Measurements from ENCODE around the gene RPL10. TPM values are rescaled to one million over a fixed set of nuclear protein-coding genes. Genes with fewer than 3 reads are reported as not detected.
A peak's percentile ranks its signal among the peaks of the same experiment; 100 is the strongest.

RPL10 gene
- polyA plus RNA-seq, 2 donors: 2,998 to 4,750 TPM

DNA sequence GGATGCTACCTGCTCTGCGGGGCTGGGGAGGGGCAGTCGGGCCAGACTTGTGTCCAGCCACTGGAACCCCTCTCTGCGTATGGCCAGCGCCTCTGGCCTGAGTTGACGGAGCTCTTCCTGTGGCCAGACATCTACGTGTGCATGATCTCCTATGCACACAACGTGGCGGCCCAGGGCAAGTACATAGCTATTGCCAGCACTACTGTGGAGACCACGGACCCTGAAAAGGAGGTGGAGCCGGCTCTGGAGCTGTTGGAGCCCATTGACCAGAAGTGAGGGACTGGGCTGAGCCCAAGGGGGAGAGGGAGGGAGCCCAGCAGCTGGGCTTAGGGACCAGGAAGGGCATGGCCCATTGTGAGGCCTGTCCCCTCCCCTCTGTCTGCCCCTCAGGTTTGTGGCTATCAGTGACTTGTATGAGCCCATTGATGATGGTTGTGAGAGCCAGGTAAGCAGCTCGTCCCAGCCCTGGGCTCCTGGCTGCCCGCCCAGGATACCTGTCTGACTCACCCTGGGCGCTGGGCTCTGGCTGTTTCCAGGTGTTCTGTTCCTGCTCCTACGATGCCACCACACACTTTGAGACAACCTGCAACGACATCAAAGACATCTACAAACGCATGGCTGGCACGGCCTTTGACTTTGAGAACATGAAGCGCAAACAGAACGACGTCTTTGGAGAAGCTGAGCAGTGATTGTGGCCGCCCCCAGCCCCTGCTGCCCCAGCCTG, 44.0 kb downstream of the RPL10 start:
- Histone ChIP-seq H3K36me3 (ENCODE audit: control insufficient read depth in 2 of 2, insufficient read depth in 2 of 2, low read length in 1 of 2) (peaks cover 0 to 16% of the 10 kb centered on the region in 2 donors), H3K27ac (ENCODE audit: low read depth in 2 of 2, low read length in 1 of 2) (peak overlapping the region in 1 of 2 donors; percentile 17)
- WGBS, 2 donors: 62 to 73% methylated on average over 21 of the region's 21 CpGs

DNA sequence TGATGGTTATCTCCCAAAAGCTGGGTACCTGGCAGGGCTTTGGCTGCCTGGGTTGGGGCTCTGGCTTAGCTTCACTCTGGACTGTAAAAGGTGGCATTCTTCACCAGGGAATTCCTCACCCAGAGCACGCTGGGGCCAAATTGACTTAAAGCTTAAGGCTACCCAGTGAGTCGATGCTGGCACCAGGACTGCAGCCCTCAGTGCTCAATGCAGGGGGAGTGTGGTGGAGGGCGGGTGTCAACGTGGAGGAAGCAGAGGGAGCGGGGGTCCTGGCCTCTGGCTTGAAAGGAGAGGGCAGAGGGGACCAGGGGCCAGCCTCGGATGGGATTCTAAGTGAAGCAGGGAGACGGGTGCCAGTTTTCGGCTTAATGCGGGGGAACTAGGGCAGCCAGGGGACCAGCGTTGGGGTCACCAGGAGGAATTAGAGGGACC, 45.3 kb downstream of the RPL10 start:
- Histone ChIP-seq H3K27ac (ENCODE audit: low read depth in 2 of 2, low read length in 1 of 2) (peak overlapping the region; percentile 78 to 80), H3K4me1 (ENCODE audit: control insufficient read depth in 2 of 2, insufficient read depth in 2 of 2, low read length in 1 of 2) (peaks cover 7 to 8% of the 10 kb centered on the region in 2 donors), H3K9me3 (ENCODE audit: control insufficient read depth in 2 of 2, insufficient read depth in 1 of 2, low read depth in 1 of 2, low read length in 1 of 2) (no peaks in the 10 kb centered on the region), H3K27me3 (ENCODE audit: control insufficient read depth in 1 of 2, insufficient read depth in 2 of 2, low read length in 2 of 2) (no peaks in the 10 kb centered on the region), H3K4me3 (ENCODE audit: low read depth in 1 of 2, low read length in 2 of 2) (peak overlapping the region in 1 of 2 donors; percentile 42), H3K36me3 (ENCODE audit: control insufficient read depth in 2 of 2, insufficient read depth in 2 of 2, low read length in 1 of 2) (peaks cover 0 to 17% of the 10 kb centered on the region in 2 donors)
- WGBS, 2 donors: 25 to 27% methylated on average over 10 of the region's 10 CpGs

More for the DNA sequence above, 44.0 kb downstream of the RPL10 start:
- Histone ChIP-seq H3K4me3 (ENCODE audit: low read depth in 1 of 2, low read length in 2 of 2) (no peak overlapping the region), H3K27me3 (ENCODE audit: control insufficient read depth in 1 of 2, insufficient read depth in 2 of 2, low read length in 2 of 2) (no peaks in the 10 kb centered on the region), H3K9me3 (ENCODE audit: control insufficient read depth in 2 of 2, insufficient read depth in 1 of 2, low read depth in 1 of 2, low read length in 1 of 2) (no peaks in the 10 kb centered on the region), H3K4me1 (ENCODE audit: control insufficient read depth in 2 of 2, insufficient read depth in 2 of 2, low read length in 1 of 2) (peaks cover 7 to 10% of the 10 kb centered on the region in 2 donors)

DNA sequence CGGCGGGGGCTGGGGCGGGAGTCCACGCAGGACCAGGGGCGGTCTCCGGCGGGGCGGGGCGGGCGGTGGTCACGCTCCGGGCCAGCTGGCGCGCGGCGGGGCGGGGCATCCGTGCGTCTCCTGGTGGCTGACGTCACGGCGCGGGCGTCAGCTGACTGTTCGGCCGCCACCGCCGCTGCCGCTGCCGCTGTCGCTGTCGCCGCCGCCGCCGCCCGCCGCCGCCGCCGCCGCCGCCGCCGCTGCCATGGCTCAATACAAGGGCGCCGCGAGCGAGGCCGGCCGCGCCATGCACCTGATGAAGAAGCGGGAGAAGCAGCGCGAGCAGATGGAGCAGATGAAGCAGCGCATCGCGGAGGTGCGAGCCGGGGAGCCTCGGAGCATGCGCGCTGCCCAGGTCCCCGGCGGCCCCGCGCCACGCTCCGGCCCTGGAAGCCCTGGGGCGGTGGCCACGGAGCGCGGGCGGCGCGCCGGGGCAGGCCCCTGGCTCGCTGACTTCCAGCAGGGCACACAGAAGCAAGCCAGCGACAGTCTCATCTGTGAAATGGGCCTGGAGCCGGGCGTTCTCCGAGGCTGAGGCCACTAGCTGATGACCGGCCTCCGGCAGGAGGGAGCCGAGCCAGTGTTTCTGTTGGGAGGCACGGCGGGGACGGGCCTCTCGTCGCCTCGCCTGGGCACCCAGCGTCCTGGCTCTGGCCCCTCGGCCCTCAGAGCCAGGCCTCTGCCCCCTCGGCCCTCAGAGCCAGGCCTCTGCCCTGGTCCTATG, 46.0 kb downstream of the RPL10 start, which contains the start of gene FAM50A:
Gene FAM50A (plus strand): TSS at position 150 of the 763 bp plus-strand sequence. CDS start 95 bp downstream, at position 245.
- peak within 1 kb of the TSS; percentile 42 to 66 for H3K4me3 ChIP-seq (ENCODE audit: low read depth in 1 of 2, low read length in 2 of 2)
- WGBS, 2 donors: 1 to 27% methylated on average over 34 to 94 of the region's 94 CpGs
- peaks cover 7 to 8% of the 10 kb centered on the region in 2 donors for H3K4me1 ChIP-seq (ENCODE audit: control insufficient read depth in 2 of 2, insufficient read depth in 2 of 2, low read length in 1 of 2)
- H3K9me3 ChIP-seq (ENCODE audit: control insufficient read depth in 2 of 2, insufficient read depth in 1 of 2, low read depth in 1 of 2, low read length in 1 of 2): no peaks in the 10 kb centered on the region
- H3K27ac ChIP-seq (ENCODE audit: low read depth in 2 of 2, low read length in 1 of 2): peak within 1 kb of the TSS; percentile 78 to 89
- no peaks in the 10 kb centered on the region for H3K27me3 ChIP-seq (ENCODE audit: control insufficient read depth in 1 of 2, insufficient read depth in 2 of 2, low read length in 2 of 2)
- H3K36me3 ChIP-seq (ENCODE audit: control insufficient read depth in 2 of 2, insufficient read depth in 2 of 2, low read length in 1 of 2): peaks cover 0 to 20% of the 10 kb centered on the region in 2 donors

DNA sequence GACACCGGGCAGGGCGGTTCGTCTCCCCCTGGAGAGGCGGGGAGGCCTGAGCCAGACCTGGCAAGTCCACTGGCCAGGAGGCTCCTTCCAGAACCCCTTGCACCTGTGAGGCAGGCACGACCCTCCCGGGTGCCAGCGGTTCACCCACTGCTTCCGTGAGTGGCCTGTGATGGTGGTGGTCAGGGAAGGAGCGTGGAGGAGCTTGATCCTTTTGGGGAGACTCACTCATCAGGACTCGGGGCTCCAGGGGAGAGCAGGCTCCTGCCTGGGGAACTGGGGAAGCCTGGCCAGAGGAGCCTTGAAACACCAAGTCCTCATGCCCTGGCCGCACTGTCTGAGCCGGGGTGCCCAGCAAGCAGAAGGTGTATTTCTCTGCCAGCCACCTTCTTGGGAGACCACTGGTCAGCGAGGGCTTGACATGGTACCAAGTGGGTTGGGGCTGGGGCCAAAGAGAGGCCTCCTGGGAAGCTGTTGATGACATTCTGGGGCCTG, 46.6 kb downstream of the RPL10 start:
- Histone ChIP-seq H3K4me3 (ENCODE audit: low read depth in 1 of 2, low read length in 2 of 2) (peak overlapping the region; percentile 42 to 66), H3K27me3 (ENCODE audit: control insufficient read depth in 1 of 2, insufficient read depth in 2 of 2, low read length in 2 of 2) (no peaks in the 10 kb centered on the region), H3K9me3 (ENCODE audit: control insufficient read depth in 2 of 2, insufficient read depth in 1 of 2, low read depth in 1 of 2, low read length in 1 of 2) (no peaks in the 10 kb centered on the region), H3K4me1 (ENCODE audit: control insufficient read depth in 2 of 2, insufficient read depth in 2 of 2, low read length in 1 of 2) (peaks cover 7 to 8% of the 10 kb centered on the region in 2 donors), H3K36me3 (ENCODE audit: control insufficient read depth in 2 of 2, insufficient read depth in 2 of 2, low read length in 1 of 2) (peaks cover 0 to 23% of the 10 kb centered on the region in 2 donors), H3K27ac (ENCODE audit: low read depth in 2 of 2, low read length in 1 of 2) (peak overlapping the region; percentile 60 to 89)
- 56 to 73% methylated on average over 13 of the region's 13 CpGs for WGBS, 2 donors

DNA sequence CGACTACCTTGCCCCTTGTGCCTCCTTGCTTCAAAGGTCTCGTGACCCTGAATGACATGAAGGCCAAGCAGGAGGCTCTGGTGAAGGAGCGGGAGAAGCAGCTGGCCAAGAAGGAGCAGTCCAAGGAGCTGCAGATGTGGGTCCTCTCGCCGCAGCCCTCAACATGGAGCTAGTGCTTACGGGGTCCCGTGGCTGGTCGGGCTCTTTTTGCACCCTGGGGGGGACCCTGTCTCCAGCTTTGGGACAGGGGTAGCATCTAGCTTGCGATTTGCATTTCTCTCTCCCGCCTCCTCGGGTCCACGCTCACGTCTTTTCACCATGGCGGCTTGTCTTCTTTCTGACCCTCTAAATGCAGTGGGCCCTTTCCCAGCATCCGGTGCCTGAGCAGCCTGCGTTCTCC, 47.6 kb downstream of the RPL10 start:
- Histone ChIP-seq H3K27ac (ENCODE audit: low read depth in 2 of 2, low read length in 1 of 2) (no peak overlapping the region), H3K4me1 (ENCODE audit: control insufficient read depth in 2 of 2, insufficient read depth in 2 of 2, low read length in 1 of 2) (peaks cover 7 to 8% of the 10 kb centered on the region in 2 donors), H3K36me3 (ENCODE audit: control insufficient read depth in 2 of 2, insufficient read depth in 2 of 2, low read length in 1 of 2) (peaks cover 0 to 25% of the 10 kb centered on the region in 2 donors), H3K4me3 (ENCODE audit: low read depth in 1 of 2, low read length in 2 of 2) (no peak overlapping the region), H3K27me3 (ENCODE audit: control insufficient read depth in 1 of 2, insufficient read depth in 2 of 2, low read length in 2 of 2) (no peaks in the 10 kb centered on the region), H3K9me3 (ENCODE audit: control insufficient read depth in 2 of 2, insufficient read depth in 1 of 2, low read depth in 1 of 2, low read length in 1 of 2) (no peaks in the 10 kb centered on the region)
- 91 to 95% methylated on average over 16 of the region's 16 CpGs for WGBS, 2 donors

DNA sequence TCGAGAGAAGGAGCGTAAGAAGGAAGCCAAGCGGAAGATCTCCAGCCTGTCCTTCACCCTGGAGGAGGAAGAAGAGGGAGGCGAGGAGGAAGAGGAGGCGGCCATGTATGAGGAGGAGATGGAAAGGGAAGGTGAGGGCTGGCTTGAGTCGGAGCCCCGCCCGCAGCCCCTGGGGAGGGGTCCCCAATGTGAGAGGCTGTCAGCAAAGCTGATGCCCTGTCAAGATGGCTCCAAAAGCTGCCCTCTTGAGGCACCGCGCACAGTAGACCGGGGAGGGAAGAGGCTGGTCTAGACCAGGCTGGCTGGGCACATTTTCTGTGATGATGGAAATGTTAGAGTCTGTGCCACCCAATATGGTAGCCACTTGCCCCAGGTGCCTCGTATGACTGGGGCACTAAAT, 48.3 kb downstream of the RPL10 start:
- Histone ChIP-seq H3K27ac (ENCODE audit: low read depth in 2 of 2, low read length in 1 of 2) (no peak overlapping the region), H3K4me3 (ENCODE audit: low read depth in 1 of 2, low read length in 2 of 2) (no peak overlapping the region), H3K27me3 (ENCODE audit: control insufficient read depth in 1 of 2, insufficient read depth in 2 of 2, low read length in 2 of 2) (no peaks in the 10 kb centered on the region), H3K9me3 (ENCODE audit: control insufficient read depth in 2 of 2, insufficient read depth in 1 of 2, low read depth in 1 of 2, low read length in 1 of 2) (no peaks in the 10 kb centered on the region), H3K4me1 (ENCODE audit: control insufficient read depth in 2 of 2, insufficient read depth in 2 of 2, low read length in 1 of 2) (peaks cover 7 to 8% of the 10 kb centered on the region in 2 donors), H3K36me3 (ENCODE audit: control insufficient read depth in 2 of 2, insufficient read depth in 2 of 2, low read length in 1 of 2) (peaks cover 0 to 24% of the 10 kb centered on the region in 2 donors)
- 87 to 96% methylated on average over 12 of the region's 12 CpGs for WGBS, 2 donors

DNA sequence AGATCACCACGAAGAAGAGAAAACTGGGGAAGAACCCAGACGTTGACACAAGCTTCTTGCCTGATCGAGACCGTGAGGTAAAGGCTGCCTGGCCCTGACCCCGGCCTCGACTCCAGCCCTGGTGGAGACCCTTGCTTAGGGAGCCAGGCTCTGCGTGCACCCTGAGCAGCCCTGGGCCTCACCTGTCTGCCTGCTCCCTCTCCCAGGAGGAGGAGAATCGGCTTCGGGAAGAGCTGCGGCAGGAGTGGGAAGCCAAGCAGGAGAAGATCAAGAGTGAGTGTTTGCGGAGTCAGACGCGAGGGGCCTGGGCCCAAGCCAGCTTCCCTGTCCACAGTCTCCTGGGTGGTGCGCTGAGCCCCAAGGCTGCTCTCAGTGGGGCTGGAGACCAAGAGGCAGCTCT, 50.3 kb downstream of the RPL10 start:
- Histone ChIP-seq H3K9me3 (ENCODE audit: control insufficient read depth in 2 of 2, insufficient read depth in 1 of 2, low read depth in 1 of 2, low read length in 1 of 2) (no peaks in the 10 kb centered on the region), H3K36me3 (ENCODE audit: control insufficient read depth in 2 of 2, insufficient read depth in 2 of 2, low read length in 1 of 2) (peaks cover 0 to 17% of the 10 kb centered on the region in 2 donors)

DNA sequence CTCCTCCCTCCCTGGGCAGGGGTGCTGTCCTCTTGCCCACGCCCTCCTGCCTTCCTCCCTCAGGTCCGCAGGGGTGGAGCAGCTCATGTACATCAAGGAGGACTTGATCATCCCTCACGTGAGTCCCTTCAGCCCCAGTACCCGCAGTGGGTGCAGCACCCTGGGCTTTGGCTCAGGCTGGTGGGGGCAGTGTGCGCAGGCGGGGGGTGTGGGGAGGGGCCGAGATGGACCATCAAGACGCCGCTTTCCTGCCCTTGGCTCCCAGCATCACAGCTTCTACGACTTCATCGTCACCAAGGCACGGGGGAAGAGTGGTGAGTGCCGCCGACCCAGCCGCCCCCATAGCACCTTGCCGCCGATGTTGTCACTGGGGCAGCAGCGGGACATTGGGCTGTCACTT, 51.4 kb downstream of the RPL10 start:
- Histone ChIP-seq H3K4me1 (ENCODE audit: control insufficient read depth in 2 of 2, insufficient read depth in 2 of 2, low read length in 1 of 2) (peaks cover 2 to 4% of the 10 kb centered on the region in 2 donors), H3K27me3 (ENCODE audit: control insufficient read depth in 1 of 2, insufficient read depth in 2 of 2, low read length in 2 of 2) (no peaks in the 10 kb centered on the region), H3K27ac (ENCODE audit: low read depth in 2 of 2, low read length in 1 of 2) (no peak overlapping the region), H3K36me3 (ENCODE audit: control insufficient read depth in 2 of 2, insufficient read depth in 2 of 2, low read length in 1 of 2) (peaks cover 0 to 17% of the 10 kb centered on the region in 2 donors), H3K4me3 (ENCODE audit: low read depth in 1 of 2, low read length in 2 of 2) (no peak overlapping the region), H3K9me3 (ENCODE audit: control insufficient read depth in 2 of 2, insufficient read depth in 1 of 2, low read depth in 1 of 2, low read length in 1 of 2) (no peaks in the 10 kb centered on the region)
- WGBS, 2 donors: 95 to 96% methylated on average over 18 of the region's 18 CpGs

More for the DNA sequence above, 50.3 kb downstream of the RPL10 start:
- H3K27me3 ChIP-seq (ENCODE audit: control insufficient read depth in 1 of 2, insufficient read depth in 2 of 2, low read length in 2 of 2): no peaks in the 10 kb centered on the region
- no peak overlapping the region for H3K27ac ChIP-seq (ENCODE audit: low read depth in 2 of 2, low read length in 1 of 2)
- H3K4me3 ChIP-seq (ENCODE audit: low read depth in 1 of 2, low read length in 2 of 2): no peak overlapping the region
- peaks cover 3 to 6% of the 10 kb centered on the region in 2 donors for H3K4me1 ChIP-seq (ENCODE audit: control insufficient read depth in 2 of 2, insufficient read depth in 2 of 2, low read length in 1 of 2)
- 92 to 93% methylated on average over 14 of the region's 14 CpGs for WGBS, 2 donors

DNA sequence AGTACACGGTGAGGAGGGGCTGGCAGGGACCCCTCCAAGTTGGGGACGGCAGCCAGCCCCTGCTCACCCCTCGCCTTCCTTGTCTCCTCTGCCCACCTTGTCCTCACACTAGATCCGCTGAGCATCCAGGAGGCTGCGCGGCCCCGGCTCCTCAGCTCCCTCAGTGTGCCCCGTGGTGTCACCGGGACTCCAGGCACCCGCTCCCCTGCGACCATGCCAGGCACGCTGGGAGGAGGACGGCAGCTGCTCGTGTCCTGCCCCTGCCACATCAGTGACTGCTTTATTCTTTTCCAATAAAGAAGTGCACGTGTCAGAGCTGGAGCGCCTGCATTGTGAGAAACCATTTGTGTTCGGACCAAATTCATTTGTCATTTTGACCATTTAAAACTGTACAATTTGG, 52.1 kb downstream of the RPL10 start:
- peaks cover 0 to 17% of the 10 kb centered on the region in 2 donors for H3K36me3 ChIP-seq (ENCODE audit: control insufficient read depth in 2 of 2, insufficient read depth in 2 of 2, low read length in 1 of 2)
- H3K9me3 ChIP-seq (ENCODE audit: control insufficient read depth in 2 of 2, insufficient read depth in 1 of 2, low read depth in 1 of 2, low read length in 1 of 2): no peaks in the 10 kb centered on the region
- H3K27ac ChIP-seq (ENCODE audit: low read depth in 2 of 2, low read length in 1 of 2): no peak overlapping the region
- H3K27me3 ChIP-seq (ENCODE audit: control insufficient read depth in 1 of 2, insufficient read depth in 2 of 2, low read length in 2 of 2): no peaks in the 10 kb centered on the region
- no peak overlapping the region for H3K4me3 ChIP-seq (ENCODE audit: low read depth in 1 of 2, low read length in 2 of 2)
- WGBS, 2 donors: 91 to 95% methylated on average over 17 of the region's 17 CpGs
- H3K4me1 ChIP-seq (ENCODE audit: control insufficient read depth in 2 of 2, insufficient read depth in 2 of 2, low read length in 1 of 2): no peaks in the 10 kb centered on the region

Measured in esophagus (tissue), 2 donors.